PC-9 (cell line): Measurements from ENCODE around the gene CUL3. TPM values are rescaled to one million over a fixed set of nuclear protein-coding genes. Genes with fewer than 3 reads are reported as not detected.
"Not testable (repeated sequence)": the region's sequence is repeated elsewhere in the genome, so short reads cannot be mapped to it uniquely, and the experiment has no call there.

Source experiments
- BruUV-seq: library from RNA; stranded (reverse); fragments of 400-500 nt; replicated peaks from 2 replicates; lab custom pipeline; 2021; lab: Mats Ljungman, UMichigan
- CTCF ChIA-PET: fragments of 300-600 bp; sonication (Branson Sonifier 250); formaldehyde crosslinking; loops from one replicate; lab custom pipeline; 2022; ENCODE audit warnings: antibody characterized with exemption; lab: Charles Lee
- POLR2A ChIA-PET: fragments of 300-600 bp; sonication (Branson Sonifier 250); formaldehyde crosslinking; loops from one replicate; lab custom pipeline; 2022; ENCODE audit warnings: antibody characterized with exemption; ENCODE audit not compliant: unreplicated experiment; lab: Charles Lee
- DNase-seq, 2 experiments: peaks; one replicate each; pipeline versions ENCODE4 v3.0.0 to v3.0.0-alpha.2; 2015 to 2022; ENCODE audit warnings: mixed read lengths in 1 of 2
- H2AFZ ChIP-seq: fragments of 200-600 bp; sonication (generic); 2 replicates; pipeline ENCODE4 v1.8.1; 2017; ENCODE audit warnings: antibody characterized with exemption
- H3F3A ChIP-seq: fragments of 200-600 bp; sonication (generic); 2 replicates; pipeline ENCODE4 v1.8.1; 2017; ENCODE audit warnings: antibody characterized with exemption, mild to moderate bottlenecking, low read depth; ENCODE audit not compliant: insufficient read depth
- H3K27ac ChIP-seq: fragments of 200-600 bp; sonication (generic); 2 replicates; pipeline ENCODE4 v1.6.1; 2016; ENCODE audit warnings: mixed run types
- H3K27me3 ChIP-seq: fragments of 200-600 bp; sonication (generic); 2 replicates; pipeline ENCODE4 v1.6.1; 2016; ENCODE audit warnings: low read depth, mixed run types; ENCODE audit not compliant: insufficient read depth
- H3K36me3 ChIP-seq: fragments of 200-600 bp; sonication (generic); 2 replicates; pipeline ENCODE4 v1.6.1; 2016; ENCODE audit warnings: low read depth, mixed run types
- H3K4me1 ChIP-seq: fragments of 200-600 bp; sonication (generic); replicated peaks from 2 replicates; pipeline ENCODE4 v1.6.1; 2016; ENCODE audit warnings: mixed run types; ENCODE audit not compliant: insufficient read depth
- H3K4me2 ChIP-seq: fragments of 200-600 bp; sonication (generic); 2 replicates; pipeline ENCODE4 v1.6.1; 2017; ENCODE audit warnings: mixed run types
- H3K4me3 ChIP-seq: fragments of 200-600 bp; sonication (generic); 2 replicates; pipeline ENCODE4 v1.6.1; 2016; ENCODE audit warnings: mixed run types
- H3K79me2 ChIP-seq: fragments of 200-600 bp; sonication (generic); 2 replicates; pipeline ENCODE4 v1.6.1; 2017; ENCODE audit warnings: low read depth, mixed run types
- H3K9me2 ChIP-seq: fragments of 200-600 bp; sonication (generic); 2 replicates; pipeline ENCODE4 v1.8.1; 2017; ENCODE audit warnings: mild to moderate bottlenecking; ENCODE audit not compliant: insufficient read depth
- H3K9me3 ChIP-seq: fragments of 200-600 bp; sonication (generic); 2 replicates; pipeline ENCODE4 v1.8.1; 2016; ENCODE audit warnings: low read depth; ENCODE audit not compliant: insufficient read depth
- H4K20me1 ChIP-seq: fragments of 200-600 bp; sonication (generic); 2 replicates; pipeline ENCODE4 v1.8.1; 2017; ENCODE audit not compliant: insufficient read depth
- EZH2 ChIP-seq: fragments of 200-600 bp; sonication (generic); IDR thresholded peaks from 2 replicates; pipeline ENCODE4 v1.8.0; 2017; ENCODE audit warnings: antibody characterized with exemption, low read depth
- intact Hi-C: fragments of 100-400 bp; cut with micrococcal nuclease; formaldehyde crosslinking; loops from one replicate; pipeline ENCODE4 v1.10.0; 2022; ENCODE audit not compliant: unreplicated experiment
- total RNA-seq: library from RNA; stranded (reverse); gene quantifications from 2 replicates; pipeline ENCODE4 v1.2.3, GENCODE V29; 2021
- TF ChIP-seq, protein P1 (sequence below): fragments of 200-600 bp; sonication (generic); conservative IDR thresholded peaks from 2 replicates; pipeline ENCODE4 v1.6.1; 2017; ENCODE audit warnings: mixed run types, antibody characterized with exemption, mild to moderate bottlenecking, moderate library complexity

The CUL3 gene
- total RNA-seq, 1 experiment from 2014 or later: 200 TPM

GRCh38 chr2:224586127-224586695 is 1.0 kb upstream of the CUL3 start:
- DNase-seq: peak in 1 of 2 experiments; percentile 61
- Histone ChIP-seq H3F3A (peaks cover 11% of the 10 kb centered on the region), H3K27me3 (no peaks in the 10 kb centered on the region), H3K27ac (peak overlapping the region; percentile 46), H3K9me2 (no peaks in the 10 kb centered on the region), H3K4me2 (peak overlapping the region; percentile 86), H3K36me3 (peaks cover 12% of the 10 kb centered on the region), H4K20me1 (peaks cover 32% of the 10 kb centered on the region), H3K4me3 (peak overlapping the region; percentile 60), H3K9me3 (no peaks in the 10 kb centered on the region), H3K79me2 (peaks cover 36% of the 10 kb centered on the region), H2AFZ (peak overlapping the region; percentile 81), H3K4me1 (peaks cover 33% of the 10 kb centered on the region)
- CTCF ChIA-PET: interaction anchor here (0.5 to 1.3 kb wide), 6 partner anchors 44 to 591 kb away, joined by 3 to 12 read pairs (median 6); no protein-coding TSS in a partner anchor
- POLR2A ChIA-PET: interaction anchor here (0.5 to 1.3 kb wide), 12 partner anchors 13 to 1753 kb away, joined by 3 to 19 read pairs (median 4); no protein-coding TSS in a partner anchor
- intact Hi-C loops: loop anchor here (5.0 to 10.0 kb wide), 3 partner anchors 219 to 641 kb away; partner anchors contain the start of gene WDFY1
- TSS peak; percentile 72 for BruUV-seq
- TF ChIP-seq, protein P1, sequence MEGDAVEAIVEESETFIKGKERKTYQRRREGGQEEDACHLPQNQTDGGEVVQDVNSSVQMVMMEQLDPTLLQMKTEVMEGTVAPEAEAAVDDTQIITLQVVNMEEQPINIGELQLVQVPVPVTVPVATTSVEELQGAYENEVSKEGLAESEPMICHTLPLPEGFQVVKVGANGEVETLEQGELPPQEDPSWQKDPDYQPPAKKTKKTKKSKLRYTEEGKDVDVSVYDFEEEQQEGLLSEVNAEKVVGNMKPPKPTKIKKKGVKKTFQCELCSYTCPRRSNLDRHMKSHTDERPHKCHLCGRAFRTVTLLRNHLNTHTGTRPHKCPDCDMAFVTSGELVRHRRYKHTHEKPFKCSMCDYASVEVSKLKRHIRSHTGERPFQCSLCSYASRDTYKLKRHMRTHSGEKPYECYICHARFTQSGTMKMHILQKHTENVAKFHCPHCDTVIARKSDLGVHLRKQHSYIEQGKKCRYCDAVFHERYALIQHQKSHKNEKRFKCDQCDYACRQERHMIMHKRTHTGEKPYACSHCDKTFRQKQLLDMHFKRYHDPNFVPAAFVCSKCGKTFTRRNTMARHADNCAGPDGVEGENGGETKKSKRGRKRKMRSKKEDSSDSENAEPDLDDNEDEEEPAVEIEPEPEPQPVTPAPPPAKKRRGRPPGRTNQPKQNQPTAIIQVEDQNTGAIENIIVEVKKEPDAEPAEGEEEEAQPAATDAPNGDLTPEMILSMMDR: no peak
- TF ChIP-seq EZH2: no peak

DNA sequence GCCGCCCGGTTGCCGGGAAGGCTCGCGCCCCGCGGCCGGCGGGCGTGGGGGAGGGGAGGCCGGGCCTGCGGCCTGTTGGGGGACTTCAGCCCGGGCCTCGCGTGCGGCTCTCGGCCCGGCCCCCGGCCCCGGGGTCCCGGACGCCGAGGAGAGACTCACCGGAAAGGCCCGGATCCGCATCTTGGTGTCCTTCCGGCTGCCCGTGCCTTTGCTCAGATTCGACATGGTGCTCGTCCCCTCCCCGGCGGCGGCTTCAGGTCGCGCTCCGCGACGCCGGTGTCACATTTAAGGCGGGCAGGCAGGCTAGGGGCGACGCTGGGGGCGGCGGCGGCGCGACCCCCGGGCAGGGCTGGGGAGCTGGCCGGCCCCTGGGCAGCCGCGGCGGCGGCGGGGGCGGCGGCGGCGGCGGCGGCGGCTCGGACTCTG is 365 bp downstream of the CUL3 start:
- ChIA-PET POLR2A (interaction anchor here (0.6 to 1.1 kb wide), 3 partner anchors 12 to 99 kb away, joined by 3 to 15 read pairs (median 3); no protein-coding TSS in a partner anchor), CTCF (no interaction called here)
- peak in 1 of 2 experiments; percentile 63 for DNase-seq
- Histone ChIP-seq H3K79me2 (peaks cover 50% of the 10 kb centered on the region), H2AFZ (peak overlapping the region; percentile 67; the same call in 1 of the 2 replicates), H3K9me2 (no peaks in the 10 kb centered on the region), H4K20me1 (peaks cover 46% of the 10 kb centered on the region), H3F3A (peaks cover 11% of the 10 kb centered on the region), H3K27me3 (no peaks in the 10 kb centered on the region), H3K27ac (peak overlapping the region; percentile 43), H3K36me3 (peaks cover 21% of the 10 kb centered on the region), H3K4me3 (peak overlapping the region; percentile 67), H3K4me1 (peaks cover 46% of the 10 kb centered on the region), H3K9me3 (no peaks in the 10 kb centered on the region), H3K4me2 (peak overlapping the region; percentile 39; the same call in 1 of the 2 replicates)
- TF ChIP-seq, protein P1: no peak
- no peak for TF ChIP-seq EZH2
- intact Hi-C loops: loop anchor here (1.0 to 10.0 kb wide), 8 partner anchors 10 to 640 kb away; partner anchors contain the start of gene WDFY1
- BruUV-seq: no TSS peak

GRCh38 chr2:224584111-224584784 is 915 bp downstream of the CUL3 start:
- CTCF ChIA-PET: no interaction called here

GRCh38 chr2:224583033-224583432 is 2.1 kb downstream of the CUL3 start:
- Histone ChIP-seq H3K36me3 (peaks cover 31% of the 10 kb centered on the region), H3K79me2 (peaks cover 67% of the 10 kb centered on the region), H3K4me1 (peaks cover 63% of the 10 kb centered on the region), H3K4me2 (peak overlapping the region; percentile 87), H4K20me1 (peaks cover 64% of the 10 kb centered on the region), H3K4me3 (peak overlapping the region; percentile 67), H3F3A (peaks cover 15% of the 10 kb centered on the region)
- DNase-seq, H3K27ac ChIP-seq, H3K9me3 ChIP-seq, H2AFZ ChIP-seq, H3K27me3 ChIP-seq, H3K9me2 ChIP-seq: not testable (repeated sequence)
- POLR2A ChIA-PET: interaction anchor here (0.6 kb wide), 2 partner anchors 141 to 406 kb away, joined by 8 to 13 read pairs; no protein-coding TSS in a partner anchor
- intact Hi-C loops: loop anchor here (10.0 kb wide), 1 partner anchor 638 kb away; the partner anchor contains the start of gene WDFY1
- TSS peak; percentile 29 for BruUV-seq
- CTCF ChIA-PET: interaction anchor here (0.8 kb wide), 1 partner anchor 69 kb away, joined by 4 read pairs; no protein-coding TSS in a partner anchor

More at GRCh38 chr2:224584111-224584784, 915 bp downstream of the CUL3 start:
- peak overlapping the region; percentile 67 for H3K4me3 ChIP-seq
- H3F3A ChIP-seq: peaks cover 11% of the 10 kb centered on the region
- H3K36me3 ChIP-seq: peaks cover 25% of the 10 kb centered on the region
- BruUV-seq: no TSS peak
- intact Hi-C loops: loop anchor here (1.0 to 10.0 kb wide), 3 partner anchors 10 to 639 kb away; partner anchors contain the start of gene WDFY1
- H4K20me1 ChIP-seq: peaks cover 52% of the 10 kb centered on the region
- TF ChIP-seq, protein P1: no peak
- TF ChIP-seq EZH2: no peak
- 0 out of 2 replicates have a peak overlapping the region, but pooled peaks have one; percentile 13 for H2AFZ ChIP-seq
- DNase-seq: peak in 1 of 2 experiments; percentile 44
- peak overlapping the region; percentile 87 for H3K4me2 ChIP-seq
- H3K27me3 ChIP-seq: no peaks in the 10 kb centered on the region
- no peaks in the 10 kb centered on the region for H3K9me3 ChIP-seq
- H3K9me2 ChIP-seq: no peaks in the 10 kb centered on the region
- POLR2A ChIA-PET: interaction anchor here (0.6 to 0.7 kb wide), 2 partner anchors 14 to 442 kb away, joined by 5 read pairs; no protein-coding TSS in a partner anchor
- peaks cover 55% of the 10 kb centered on the region for H3K79me2 ChIP-seq
- peaks cover 51% of the 10 kb centered on the region for H3K4me1 ChIP-seq
- H3K27ac ChIP-seq: no peak overlapping the region
